Keratinocyte (primary cell): ENCODE measurements around the gene ADAMTS4. TPM values are rescaled to one million over a fixed set of nuclear protein-coding genes. Genes with fewer than 3 reads are reported as not detected.

ENCODE experiments used
- DNase-seq: peaks from one replicate; pipeline ENCODE4 v3.0.0-alpha.2; 2011; ENCODE audit warnings: low read depth, missing footprints, low spot score
- FAIRE-seq: peaks from 2 replicates; lab custom pipeline; 2011; peaks lifted over from hg19 to GRCh38; lab: Jason Lieb, UNC
- H2AFZ ChIP-seq: 2 replicates; pipeline ENCODE4 v1.6.0; 2012; ENCODE audit warnings: low read length, control low read depth, inconsistent platforms; ENCODE audit not compliant: control insufficient read depth
- H3K27ac ChIP-seq: 2 replicates; pipeline ENCODE4 v1.5.1; 2011; ENCODE audit warnings: low read length; ENCODE audit not compliant: control insufficient read depth, insufficient read depth
- H3K27me3 ChIP-seq: 3 replicates; pipeline ENCODE4 v1.6.0; 2011; ENCODE audit warnings: low read length; ENCODE audit not compliant: control insufficient read depth, insufficient read depth; ENCODE audit errors: extremely low read depth
- H3K36me3 ChIP-seq, 2 experiments: 2 replicates in 1 of 2; 3 replicates in 1 of 2; pipeline ENCODE4 v1.5.1; 2011; ENCODE audit warnings: low read length in 2 of 2, mild to moderate bottlenecking in 1 of 2; ENCODE audit not compliant: control insufficient read depth in 2 of 2, insufficient read depth in 2 of 2; ENCODE audit errors: extremely low read depth in 1 of 2
- H3K4me1 ChIP-seq: 3 replicates; pipeline ENCODE4 v1.5.1; 2011; ENCODE audit warnings: low read length; ENCODE audit not compliant: control insufficient read depth, insufficient read depth; ENCODE audit errors: extremely low read depth
- H3K4me2 ChIP-seq: 3 replicates; pipeline ENCODE4 v1.6.0; 2011; ENCODE audit warnings: low read depth, low read length; ENCODE audit not compliant: control insufficient read depth, insufficient read depth; ENCODE audit errors: extremely low read depth
- H3K4me3 ChIP-seq, 3 experiments: fragments of 200-600 bp in 1 of 3; sonication (generic) in 1 of 3; 2 replicates in 2 of 3; 3 replicates in 1 of 3; pipeline ENCODE4 v1.5.1; 2011 to 2016; ENCODE audit warnings: low read length in 3 of 3, mild to moderate bottlenecking in 3 of 3, control low read depth in 2 of 3, inconsistent platforms in 1 of 3, low read depth in 1 of 3, mixed read lengths in 1 of 3, mixed run types in 1 of 3, moderate library complexity in 1 of 3; ENCODE audit not compliant: control insufficient read depth in 2 of 3, insufficient read depth in 2 of 3; ENCODE audit errors: extremely low read depth in 1 of 3
- H3K79me2 ChIP-seq: 2 replicates; pipeline ENCODE4 v1.6.0; 2012; ENCODE audit warnings: low read length; ENCODE audit not compliant: control insufficient read depth, insufficient read depth
- H3K9ac ChIP-seq: 3 replicates; pipeline ENCODE4 v1.6.0; 2011; ENCODE audit warnings: low read length; ENCODE audit not compliant: control insufficient read depth, insufficient read depth; ENCODE audit errors: extremely low read depth
- H3K9me1 ChIP-seq: 3 replicates; pipeline ENCODE4 v1.6.0; 2011; ENCODE audit warnings: low read length; ENCODE audit not compliant: control insufficient read depth, insufficient read depth; ENCODE audit errors: extremely low read depth
- H3K9me3 ChIP-seq: 2 replicates; pipeline ENCODE4 v1.5.1; 2012; ENCODE audit warnings: low read depth, low read length; ENCODE audit not compliant: control insufficient read depth
- H4K20me1 ChIP-seq: 3 replicates; pipeline ENCODE4 v1.6.0; 2011; ENCODE audit warnings: low read length; ENCODE audit not compliant: control insufficient read depth, insufficient read depth; ENCODE audit errors: extremely low read depth
- CTCF ChIP-seq, 3 experiments: IDR thresholded peaks in 1 of 3; conservative IDR thresholded peaks in 1 of 3; optimal IDR thresholded peaks in 1 of 3; 2 replicates in 2 of 3; 3 replicates in 1 of 3; pipeline versions ENCODE3 to v1.5.1; 2011; ENCODE audit warnings: low read length in 3 of 3, mild to moderate bottlenecking in 3 of 3, moderate library complexity in 2 of 3, control low read depth in 1 of 3, inconsistent platforms in 1 of 3; ENCODE audit not compliant: insufficient read depth in 2 of 3; ENCODE audit errors: extremely low read depth in 1 of 3
- EZH2 ChIP-seq: IDR thresholded peaks from one replicate; pipeline ENCODE4 v1.6.1; 2012; ENCODE audit warnings: inconsistent platforms, mild to moderate bottlenecking, low read length, moderate library complexity
- dilution Hi-C: fragments of 300-500 bp; cut with MboI; formaldehyde crosslinking; loops from one replicate; pipeline ENCODE4 v1.7.0; 2020; ENCODE audit warnings: low sequenced_read_pairs; ENCODE audit not compliant: extremely low pct_ligation_motif_present
- polyA plus RNA-seq, 5 experiments: library from polyadenylated mRNA; depleted of rRNA in 3 of 5; stranded (reverse) in 3 of 5; stranded (forward) in 1 of 5; unstranded in 1 of 5; fragments of >200 nt; gene quantifications; 1 replicate in 1 of 5; 2 replicates in 3 of 5; 3 replicates in 1 of 5; pipeline versions ENCODE4 v1.2.1 to v1.2.3, GENCODE V29; 2011 to 2012; ENCODE audit warnings: missing spikeins in 2 of 5, low read depth in 1 of 5, low replicate concordance in 1 of 5

ADAMTS4 gene
- polyA plus RNA-seq, 1 donor (not counting 4 experiments of a cell fraction or from before 2014, with no cell fraction given) = 0.35 TPM

- no peaks in the 10 kb centered on the region for H3K9me3 ChIP-seq
- H4K20me1 ChIP-seq = no peaks in the 10 kb centered on the region
- peaks cover 19% of the 10 kb centered on the region for H3K4me1 ChIP-seq
- DNase-seq (no peak), FAIRE-seq (no peak)
- TF ChIP-seq CTCF (optimal IDR thresholded peaks at IDR 0.05 in 1 of 3, IDR thresholded peaks at IDR 0.05 in 1 of 3, conservative IDR thresholded peaks at IDR 0.05 in 1 of 3; ENCODE audit: extremely low read depth in 1 of 3, insufficient read depth in 2 of 3, low read length in 3 of 3) (no peak), EZH2 (no peak)
- H3K79me2 ChIP-seq = peaks cover 13% of the 10 kb centered on the region
- no peak overlapping the region for H3K4me3 ChIP-seq
- dilution Hi-C loops = no loop called here
- H3K27me3 ChIP-seq = no peaks in the 10 kb centered on the region
- no peaks in the 10 kb centered on the region for H3K9me1 ChIP-seq
- H3K9ac ChIP-seq = no peak overlapping the region
- H3K36me3 ChIP-seq = peaks cover 8 to 9% of the 10 kb centered on the region in 2 experiments
- no peak overlapping the region for H3K4me2 ChIP-seq
- H2AFZ ChIP-seq = no peak overlapping the region
- no peak overlapping the region for H3K27ac ChIP-seq
Observed at GRCh38 chr1:161223805-161224694, 25.2 kb upstream of the ADAMTS4 start.

- dilution Hi-C loops = no loop called here
- H4K20me1 ChIP-seq = no peaks in the 10 kb centered on the region
- no peak overlapping the region for H3K27ac ChIP-seq
- H3K9me1 ChIP-seq = no peaks in the 10 kb centered on the region
- TF ChIP-seq CTCF (optimal IDR thresholded peaks at IDR 0.05 in 1 of 3, IDR thresholded peaks at IDR 0.05 in 1 of 3, conservative IDR thresholded peaks at IDR 0.05 in 1 of 3; ENCODE audit: extremely low read depth in 1 of 3, insufficient read depth in 2 of 3, low read length in 3 of 3) (no peak), EZH2 (no peak)
- H3K9me3 ChIP-seq = no peaks in the 10 kb centered on the region
- peaks cover 10% of the 10 kb centered on the region for H3K4me1 ChIP-seq
- H3K27me3 ChIP-seq = no peaks in the 10 kb centered on the region
- H3K79me2 ChIP-seq = peaks cover 13% of the 10 kb centered on the region
- no peak for FAIRE-seq
- H3K9ac ChIP-seq = no peak overlapping the region
- DNase-seq = no peak
- H3K4me3 ChIP-seq = no peak overlapping the region
- no peaks in the 10 kb centered on the region for H3K36me3 ChIP-seq
- no peak overlapping the region for H2AFZ ChIP-seq
- no peak overlapping the region for H3K4me2 ChIP-seq
Observed at GRCh38 chr1:161222175-161223019, 23.5 kb upstream of the ADAMTS4 start.
